ENCODE data around the gene PHACTR1. TPM values are rescaled to one million over a fixed set of nuclear protein-coding genes. Genes with fewer than 3 reads are reported as not detected.

PHACTR1 gene
- polyA plus RNA-seq, 3 donors = 6.1 to 26.9 (median 7.6) TPM

- H3K4me2 ChIP-seq (replicated peaks; ENCODE audit: extremely low read depth, low read length, poor library complexity, severe bottlenecking) = peak overlapping the region; percentile 98
- peaks cover 1 to 2% (median 2%) of the 10 kb centered on the region in 3 donors for H3K27me3 Mint-ChIP-seq (ENCODE audit: low read depth in 3 of 3)
- no peaks in the 10 kb centered on the region for H3K27me3 ChIP-seq (ENCODE audit: control insufficient read depth in 2 of 2, insufficient read depth in 2 of 2, low read length in 2 of 2)
- no peaks in the 10 kb centered on the region for H3K9me3 ChIP-seq (replicated peaks in 1 of 2; ENCODE audit: control insufficient read depth in 1 of 2, insufficient read depth in 1 of 2, low read length in 2 of 2)
- WGBS (ENCODE audit: insufficient coverage) = no CpG with 5 or more reads among the region's 6 CpGs
- peak overlapping the region in 6 of 7 donors; percentile 27 to 90 (median 81) for H3K27ac Mint-ChIP-seq
- H3K27ac ChIP-seq (ENCODE audit: low read depth in 1 of 2, low read length in 2 of 2) = peak overlapping the region in 1 of 2 donors; percentile 75
- no peaks in the 10 kb centered on the region for H4K20me1 ChIP-seq (ENCODE audit: insufficient read depth, low read length)
- H3K9me3 Mint-ChIP-seq = no peaks in the 10 kb centered on the region
- peaks cover 7% of the 10 kb centered on the region for H3K79me2 ChIP-seq (ENCODE audit: insufficient read depth, low read length)
- peak overlapping the region; percentile 98 for H2AFZ ChIP-seq (ENCODE audit: insufficient read depth, low read depth, low read length, poor library complexity, severe bottlenecking)
- H3K4me1 ChIP-seq (ENCODE audit: control insufficient read depth in 1 of 2, insufficient read depth in 2 of 2, low read length in 2 of 2) = peaks cover 17 to 20% of the 10 kb centered on the region in 2 donors
- no peak for DNase-seq
- peak overlapping the region; percentile 77 for H3K9ac ChIP-seq (ENCODE audit: insufficient read depth, low read length, poor library complexity, severe bottlenecking)
- H3K36me3 ChIP-seq (replicated peaks in 1 of 2; ENCODE audit: control insufficient read depth in 1 of 2, insufficient read depth in 2 of 2, low read length in 2 of 2) = no peaks in the 10 kb centered on the region
- TF ChIP-seq CTCF (IDR thresholded peaks at IDR 0.05) = no peak
- peaks cover 29% of the 10 kb centered on the region for H3K4me1 Mint-ChIP-seq
- no peaks in the 10 kb centered on the region for H3K36me3 Mint-ChIP-seq
- H3K4me3 ChIP-seq (replicated peaks in 1 of 3; ENCODE audit: low read depth in 2 of 3, low read length in 3 of 3) = peak overlapping the region; percentile 92 to 97 (median 94)
- H3K4me3 Mint-ChIP-seq = peak overlapping the region; percentile 99
- intact Hi-C loops (cut with micrococcal nuclease) = no loop called here
Observed at GRCh38 chr6:12956991-12957320, 240.4 kb downstream of the PHACTR1 start.

DNA sequence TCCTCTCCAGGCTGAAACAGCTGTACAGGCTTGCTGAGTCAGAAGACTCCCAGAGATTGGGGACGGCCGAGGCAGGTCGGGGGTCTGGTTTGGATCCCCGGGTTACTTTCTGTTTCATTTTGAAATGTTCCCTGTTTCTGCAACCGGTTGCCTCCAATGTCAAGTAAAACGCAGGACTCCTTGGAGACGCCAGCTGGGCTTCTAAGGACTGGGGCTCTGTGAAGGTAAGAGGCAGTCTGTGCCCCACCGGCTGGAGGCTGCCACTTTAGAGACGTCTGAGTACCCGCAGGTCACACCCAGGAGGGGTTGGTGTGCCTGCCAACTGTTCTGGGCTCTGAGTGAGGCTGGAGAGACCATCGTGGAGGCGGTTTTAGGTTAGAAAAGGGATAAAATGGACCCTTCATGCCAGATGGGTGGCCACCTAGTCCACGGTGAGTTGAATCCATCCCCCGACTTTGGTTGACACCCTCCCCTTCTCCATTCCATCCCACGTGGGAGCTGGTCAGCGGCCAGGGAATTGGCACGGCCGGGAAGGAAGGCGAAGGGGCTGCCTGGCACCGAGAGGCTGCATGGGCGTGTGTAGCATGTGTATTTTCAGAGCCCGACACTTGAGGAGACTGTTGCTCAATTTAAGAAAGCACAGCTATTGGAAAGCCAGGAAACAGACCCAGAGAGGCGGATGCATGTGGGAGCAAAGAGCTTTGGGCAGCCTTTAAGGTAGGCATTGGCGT, 240.9 kb downstream of the PHACTR1 start:
- peak in 2 of 3 donors; percentile 24 to 54 for DNase-seq
- H3K4me1 ChIP-seq (ENCODE audit: control insufficient read depth in 1 of 2, insufficient read depth in 2 of 2, low read length in 2 of 2) = peaks cover 22 to 25% of the 10 kb centered on the region in 2 donors
- peak overlapping the region; percentile 27 to 75 for H3K27ac ChIP-seq (ENCODE audit: low read depth in 1 of 2, low read length in 2 of 2)
- H3K9me3 ChIP-seq (replicated peaks in 1 of 2; ENCODE audit: control insufficient read depth in 1 of 2, insufficient read depth in 1 of 2, low read length in 2 of 2) = no peaks in the 10 kb centered on the region
- H3K4me3 ChIP-seq (replicated peaks in 1 of 3; ENCODE audit: low read depth in 2 of 3, low read length in 3 of 3) = peak overlapping the region; percentile 92 to 97 (median 94)
- TF ChIP-seq CTCF (IDR thresholded peaks at IDR 0.05) = no peak
- Mint-ChIP-seq H3K4me3 (peak overlapping the region; percentile 99), H3K4me1 (peaks cover 33% of the 10 kb centered on the region), H3K36me3 (no peaks in the 10 kb centered on the region), H3K27me3 (ENCODE audit: low read depth in 3 of 3) (peaks cover 1 to 2% (median 2%) of the 10 kb centered on the region in 3 donors), H3K27ac (peak overlapping the region in 6 of 7 donors; percentile 69 to 90 (median 82)), H3K9me3 (no peaks in the 10 kb centered on the region)
- intact Hi-C loops (cut with micrococcal nuclease) = no loop called here
- H3K36me3 ChIP-seq (replicated peaks in 1 of 2; ENCODE audit: control insufficient read depth in 1 of 2, insufficient read depth in 2 of 2, low read length in 2 of 2) = no peaks in the 10 kb centered on the region
- peaks cover 7% of the 10 kb centered on the region for H3K79me2 ChIP-seq (ENCODE audit: insufficient read depth, low read length)
- no peaks in the 10 kb centered on the region for H4K20me1 ChIP-seq (ENCODE audit: insufficient read depth, low read length)
- peak overlapping the region; percentile 98 for H3K4me2 ChIP-seq (replicated peaks; ENCODE audit: extremely low read depth, low read length, poor library complexity, severe bottlenecking)
- no peaks in the 10 kb centered on the region for H3K27me3 ChIP-seq (ENCODE audit: control insufficient read depth in 2 of 2, insufficient read depth in 2 of 2, low read length in 2 of 2)
- 0% methylated on average over 16 of the region's 24 CpGs for WGBS (ENCODE audit: insufficient coverage)
- H3K9ac ChIP-seq (ENCODE audit: insufficient read depth, low read length, poor library complexity, severe bottlenecking) = peak overlapping the region; percentile 77
- H2AFZ ChIP-seq (ENCODE audit: insufficient read depth, low read depth, low read length, poor library complexity, severe bottlenecking) = peak overlapping the region; percentile 98

Data from CD14-positive monocyte (primary cell).